K562 (cell line): ENCODE results near the gene BRCA1. TPM values are rescaled to one million over a fixed set of nuclear protein-coding genes. Genes with fewer than 3 reads are reported as not detected.

Experiments
- BRCA1 ChIP-seq, 2 experiments: fragments of 450-650 bp in 1 of 2; sonication (generic) in 1 of 2; formaldehyde crosslinking in 1 of 2; IDR thresholded peaks; 2 replicates each; pipeline versions ENCODE4 v1.5.0 to v1.6.1; 2017 to 2020; ENCODE audit warnings: mild to moderate bottlenecking in 1 of 2, missing genetic modification reagents in 1 of 2
- CCNT2 ChIP-seq: IDR thresholded peaks from 2 replicates; pipeline ENCODE4 v1.6.1; 2011; ENCODE audit warnings: borderline replicate concordance, low read depth, mild to moderate bottlenecking, moderate library complexity, mixed read lengths, low read length; ENCODE audit not compliant: insufficient read length; ENCODE audit errors: extremely low read depth
- HDAC1 ChIP-seq, 2 experiments: fragments of 450-650 bp; IDR thresholded peaks; 2 replicates each; pipeline ENCODE4 v1.6.1; 2016 to 2017; ENCODE audit warnings: inconsistent platforms in 1 of 2, mild to moderate bottlenecking in 1 of 2, moderate library complexity in 1 of 2
- JUN ChIP-seq, 2 experiments: sonication (generic) in 1 of 2; formaldehyde crosslinking in 1 of 2; IDR thresholded peaks; 2 replicates each; pipeline versions ENCODE4 v1.6.1 to v1.8.0; 2012 to 2022; ENCODE audit warnings: borderline replicate concordance in 2 of 2, mild to moderate bottlenecking in 2 of 2, improper control_type of control experiment in 1 of 2, low read depth in 1 of 2, low read length in 1 of 2, missing genetic modification reagents in 1 of 2
- MTA3 ChIP-seq: fragments of 450-650 bp; formaldehyde crosslinking; IDR thresholded peaks from 2 replicates; pipeline ENCODE4 v1.6.1; 2017; ENCODE audit warnings: mild to moderate bottlenecking, borderline replicate concordance
- MTF1 ChIP-seq: fragments of 250-450 bp; sonication (Bioruptor Pico); IDR thresholded peaks from 2 replicates; pipeline ENCODE4 v1.9.0; 2021; ENCODE audit warnings: moderate library complexity, mild to moderate bottlenecking, inconsistent platforms, borderline replicate concordance
- NCOA2 ChIP-seq, 2 experiments: fragments of 450-650 bp; IDR thresholded peaks; 2 replicates each; pipeline ENCODE4 v1.6.1; 2018; ENCODE audit warnings: mild to moderate bottlenecking in 2 of 2, moderate library complexity in 1 of 2; ENCODE audit not compliant: partially characterized antibody in 2 of 2
- NEUROD1 ChIP-seq: fragments of 150-350 bp; IDR thresholded peaks from 2 replicates; pipeline ENCODE4 v1.6.1; 2014; ENCODE audit warnings: borderline replicate concordance, low read length, low read depth; ENCODE audit not compliant: partially characterized antibody
- NFATC3 ChIP-seq: fragments of 450-650 bp; IDR thresholded peaks from 2 replicates; pipeline ENCODE4 v1.6.1; 2017; ENCODE audit warnings: mild to moderate bottlenecking
- NONO ChIP-seq, 2 experiments: fragments of 200-400 bp in 1 of 2; fragments of 450-650 bp in 1 of 2; formaldehyde crosslinking in 1 of 2; IDR thresholded peaks; 2 replicates each; pipeline ENCODE4 v1.6.1; 2017; ENCODE audit warnings: low read depth in 2 of 2, mild to moderate bottlenecking in 2 of 2, moderate library complexity in 2 of 2, low read length in 1 of 2
- POLR2G ChIP-seq: fragments of 200-400 bp; formaldehyde crosslinking; IDR thresholded peaks from 2 replicates; pipeline ENCODE4 v1.6.1; 2017; ENCODE audit warnings: low read depth, mild to moderate bottlenecking, antibody characterized with exemption, low read length, moderate library complexity
- POLR2H ChIP-seq: IDR thresholded peaks from 2 replicates; pipeline ENCODE4 v1.6.1; 2016; ENCODE audit warnings: missing genetic modification characterization, low read depth, mild to moderate bottlenecking, control low read depth, missing compliant biosample characterization, moderate library complexity
- PTRF ChIP-seq: fragments of 450-650 bp; IDR thresholded peaks from 2 replicates; pipeline ENCODE4 v1.6.1; 2016; ENCODE audit warnings: mild to moderate bottlenecking, missing genetic modification characterization, missing compliant biosample characterization
- RHOXF2B ChIP-seq: fragments of 250-450 bp; sonication (Bioruptor Pico); conservative IDR thresholded peaks from 2 replicates; pipeline ENCODE4 v1.5.1; 2021
- SIRT6 ChIP-seq: IDR thresholded peaks from one replicate; pipeline ENCODE4 v1.6.1; 2012; ENCODE audit warnings: low read depth, mild to moderate bottlenecking, control low read depth, inconsistent platforms, low read length, moderate library complexity
- SP1 ChIP-seq: sonication (generic); formaldehyde crosslinking; IDR thresholded peaks from 2 replicates; pipeline ENCODE4 v1.8.1; 2022; ENCODE audit warnings: mild to moderate bottlenecking, missing genetic modification reagents
- U2AF2 ChIP-seq: fragments of 200-400 bp; formaldehyde crosslinking; optimal IDR thresholded peaks from 2 replicates; pipeline ENCODE3; 2017; ENCODE audit warnings: low read depth, mild to moderate bottlenecking, low read length
- ZBTB8A ChIP-seq: fragments of 450-650 bp; IDR thresholded peaks from 2 replicates; pipeline ENCODE4 v1.6.1; 2018; ENCODE audit warnings: mild to moderate bottlenecking, moderate library complexity; ENCODE audit not compliant: partially characterized antibody
- ZC3H4 ChIP-seq: sonication (generic); formaldehyde crosslinking; IDR thresholded peaks from 2 replicates; pipeline ENCODE4 v1.9.0; 2021; ENCODE audit warnings: missing genetic modification reagents, borderline replicate concordance
- ZFPM2 ChIP-seq: fragments of 250-450 bp; sonication (Bioruptor Pico); IDR thresholded peaks from 2 replicates; pipeline ENCODE4 v1.5.1; 2022; ENCODE audit warnings: mild to moderate bottlenecking
- ZNF354B ChIP-seq: fragments of 250-450 bp; sonication (Bioruptor Pico); IDR thresholded peaks from 2 replicates; pipeline ENCODE4 v1.4.0; 2020
- ZNF408 ChIP-seq: fragments of 250-450 bp; sonication (Bioruptor Pico); IDR thresholded peaks from 2 replicates; pipeline ENCODE4 v1.4.0; 2020; ENCODE audit warnings: low read depth, mild to moderate bottlenecking, moderate library complexity
- ZNF445 ChIP-seq: fragments of 250-450 bp; sonication (Bioruptor Pico); IDR thresholded peaks from 2 replicates; pipeline ENCODE4 v1.4.0; 2020; ENCODE audit warnings: low read depth, mild to moderate bottlenecking, moderate library complexity
- ZNF695 ChIP-seq: fragments of 450-650 bp; formaldehyde crosslinking; IDR thresholded peaks from 2 replicates; pipeline ENCODE4 v1.4.0; 2020; ENCODE audit warnings: mild to moderate bottlenecking, moderate library complexity
- polyA plus RNA-seq, 8 experiments: library from polyadenylated mRNA; depleted of rRNA in 4 of 8; stranded (reverse) in 5 of 8; unstranded in 3 of 8; fragments of >200 nt; fragmentation: Nextera tagmentation in 2 of 8; fragmentation: Illumina TruSeq in 1 of 8; extraction: Ambion mirVana in 2 of 8; extraction: Trizol in 1 of 8; gene quantifications; 2 replicates each; pipeline versions ENCODE4 v1.2.1 to v1.2.3, GENCODE V29; 2011 to 2014; ENCODE audit warnings: inconsistent platforms in 1 of 8, missing spikeins in 1 of 8
- total RNA-seq, 7 experiments: library from RNA; depleted of rRNA in 6 of 7; stranded (reverse); fragments of >200 nt in 6 of 7; fragmentation: Illumina TruSeq in 2 of 7; extraction: Trizol in 2 of 7; gene quantifications; 2 replicates each; pipeline versions ENCODE4 v1.2.1 to v1.2.3, GENCODE V29; 2011 to 2021; ENCODE audit warnings: low replicate concordance in 1 of 7
- TF ChIP-seq, protein P1 (sequence below): fragments of 450-650 bp; formaldehyde crosslinking; IDR thresholded peaks from 2 replicates; pipeline ENCODE4 v1.4.0; 2020; ENCODE audit warnings: mild to moderate bottlenecking
- TF ChIP-seq, protein P2 (sequence below): fragments of 450-650 bp; IDR thresholded peaks from 2 replicates; pipeline ENCODE4 v1.6.1; 2016; ENCODE audit warnings: missing biosample characterization, missing genetic modification characterization

BRCA1 gene
- total and polyA plus RNA-seq, 9 of the 15 experiments (the other 6 are each of a cell fraction or from before 2014, with no cell fraction given) = 25.9 to 95.3 (median 62.3) TPM

DNA sequence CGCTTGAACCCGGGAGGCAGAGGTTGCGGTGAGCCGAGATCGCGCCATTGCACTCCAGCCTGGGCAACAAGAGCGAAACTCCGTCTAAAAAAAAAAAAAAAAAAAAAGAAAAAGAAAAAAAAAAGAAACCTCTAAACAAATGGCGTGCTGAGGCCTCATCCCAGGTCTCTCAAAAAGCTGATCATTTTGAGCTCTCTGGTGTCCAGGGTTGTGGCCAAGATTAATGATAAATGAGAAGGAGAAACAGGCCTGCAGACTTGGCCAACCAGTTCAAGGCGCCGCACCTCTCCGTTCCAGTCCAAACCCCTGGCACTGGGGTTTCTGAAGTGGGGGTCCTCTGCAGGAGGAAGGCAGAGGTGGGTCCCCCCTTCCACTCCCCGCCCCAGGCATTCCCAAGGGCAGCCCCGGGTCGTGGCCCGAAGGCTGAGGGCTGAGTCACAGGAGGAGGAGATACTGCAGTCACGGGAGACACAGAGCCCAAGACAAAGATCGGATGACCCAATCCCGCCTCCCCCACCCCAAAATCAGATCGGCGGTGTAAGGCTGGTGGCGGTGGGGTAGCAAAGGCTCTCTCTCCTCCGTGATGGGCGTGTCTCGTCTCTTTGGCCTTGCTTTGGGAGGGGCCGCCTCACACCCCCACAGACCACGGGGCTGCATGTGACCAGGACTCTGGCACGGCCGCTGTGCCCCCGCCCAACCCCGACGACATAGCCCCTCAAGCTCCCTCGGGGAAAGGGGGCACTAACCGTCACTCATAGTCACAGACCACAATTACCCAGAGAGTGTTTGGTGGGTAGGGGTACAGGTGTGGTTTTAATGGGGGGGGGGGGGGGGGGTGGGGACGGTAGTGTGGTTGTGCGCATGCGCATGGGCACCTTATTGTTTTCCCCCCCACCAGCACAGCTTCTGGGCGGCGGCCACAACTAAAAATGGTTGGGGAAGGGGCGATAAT lies 104.1 kb downstream of the BRCA1 start (continued):
- TF ChIP-seq, protein P1, sequence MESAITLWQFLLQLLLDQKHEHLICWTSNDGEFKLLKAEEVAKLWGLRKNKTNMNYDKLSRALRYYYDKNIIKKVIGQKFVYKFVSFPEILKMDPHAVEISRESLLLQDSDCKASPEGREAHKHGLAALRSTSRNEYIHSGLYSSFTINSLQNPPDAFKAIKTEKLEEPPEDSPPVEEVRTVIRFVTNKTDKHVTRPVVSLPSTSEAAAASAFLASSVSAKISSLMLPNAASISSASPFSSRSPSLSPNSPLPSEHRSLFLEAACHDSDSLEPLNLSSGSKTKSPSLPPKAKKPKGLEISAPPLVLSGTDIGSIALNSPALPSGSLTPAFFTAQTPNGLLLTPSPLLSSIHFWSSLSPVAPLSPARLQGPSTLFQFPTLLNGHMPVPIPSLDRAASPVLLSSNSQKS (CRISPR knock-in tag) = no peak
- no peak for TF ChIP-seq U2AF2
- no peak for TF ChIP-seq MTF1 (CRISPR knock-in tag)
- TF ChIP-seq PTRF (tag) = no peak
- peak; percentile 94 for TF ChIP-seq JUN (IDR thresholded peaks at IDR 0.05; ENCODE audit: borderline replicate concordance, low read depth, low read length)
- no peak for TF ChIP-seq JUN (CRISPR knock-in tag; IDR thresholded peaks at IDR 0.05; ENCODE audit: borderline replicate concordance)
- no peak for TF ChIP-seq ZNF445 (CRISPR knock-in tag)
- TF ChIP-seq CCNT2 = peak; percentile 90
- no peak for TF ChIP-seq ZNF695
- no peak for TF ChIP-seq RHOXF2B (CRISPR knock-in tag)
- peak; percentile 76 for TF ChIP-seq MTA3
- TF ChIP-seq ZC3H4 (CRISPR knock-in tag) = no peak
- no peak; the same call in 1 of the 2 replicates for TF ChIP-seq POLR2H (tag)
- peak; percentile 72 for TF ChIP-seq NEUROD1
- peak; percentile 88 for TF ChIP-seq SP1 (CRISPR knock-in tag)
- TF ChIP-seq NCOA2 (IDR thresholded peaks at IDR 0.05; ENCODE audit: partially characterized antibody in 2 of 2) = no peak
- no peak for TF ChIP-seq ZBTB8A
- no peak for TF ChIP-seq ZNF354B (CRISPR knock-in tag)
- TF ChIP-seq ZFPM2 (CRISPR knock-in tag) = no peak
- peak; percentile 61 for TF ChIP-seq POLR2G
- TF ChIP-seq, protein P2, sequence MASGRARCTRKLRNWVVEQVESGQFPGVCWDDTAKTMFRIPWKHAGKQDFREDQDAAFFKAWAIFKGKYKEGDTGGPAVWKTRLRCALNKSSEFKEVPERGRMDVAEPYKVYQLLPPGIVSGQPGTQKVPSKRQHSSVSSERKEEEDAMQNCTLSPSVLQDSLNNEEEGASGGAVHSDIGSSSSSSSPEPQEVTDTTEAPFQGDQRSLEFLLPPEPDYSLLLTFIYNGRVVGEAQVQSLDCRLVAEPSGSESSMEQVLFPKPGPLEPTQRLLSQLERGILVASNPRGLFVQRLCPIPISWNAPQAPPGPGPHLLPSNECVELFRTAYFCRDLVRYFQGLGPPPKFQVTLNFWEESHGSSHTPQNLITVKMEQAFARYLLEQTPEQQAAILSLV (tag) = no peak
- TF ChIP-seq SIRT6 = no peak
- TF ChIP-seq BRCA1 (IDR thresholded peaks at IDR 0.05) = no peak
- no peak for TF ChIP-seq BRCA1 (CRISPR knock-in tag; IDR thresholded peaks at IDR 0.05)
- peak in 1 of 2 experiments; percentile 93; a peak in 2 of 4 replicates for TF ChIP-seq HDAC1 (IDR thresholded peaks at IDR 0.05)
- TF ChIP-seq ZNF408 (CRISPR knock-in tag) = no peak
- TF ChIP-seq NFATC3 = no peak
- 0 out of 4 replicates have a peak, but pooled peaks of 1 of the 2 experiments have one; percentile 30 for TF ChIP-seq NONO (IDR thresholded peaks at IDR 0.05; ENCODE audit: low read depth in 2 of 2, low read length in 1 of 2)
